HepG2 (cell line): ENCODE data around the gene INHA. TPM values are rescaled to one million over a fixed set of nuclear protein-coding genes. Genes with fewer than 3 reads are reported as not detected.

ENCODE experiments used
- ASH2L ChIP-seq: fragments of 300-600, 200-600 bp; sonication (generic); IDR thresholded peaks from 2 replicates; pipeline ENCODE4 v1.7.0; 2017; ENCODE audit warnings: low read depth, mild to moderate bottlenecking, moderate library complexity, mixed read lengths, low read length; ENCODE audit not compliant: insufficient read length
- DNMT1 ChIP-seq: sonication (generic); formaldehyde crosslinking; IDR thresholded peaks from 2 replicates; pipeline ENCODE4 v1.5.1; 2020; ENCODE audit warnings: mild to moderate bottlenecking, missing genetic modification reagents
- DR1 ChIP-seq: sonication (generic); formaldehyde crosslinking; IDR thresholded peaks from 2 replicates; pipeline ENCODE4 v1.8.0; 2021; ENCODE audit warnings: mild to moderate bottlenecking, missing genetic modification reagents, inconsistent platforms
- ELF1 ChIP-seq: sonication (generic); formaldehyde crosslinking; IDR thresholded peaks from 2 replicates; pipeline ENCODE4 v1.4.0; 2020; ENCODE audit warnings: missing genetic modification reagents
- FUBP1 ChIP-seq: sonication (generic); formaldehyde crosslinking; IDR thresholded peaks from 2 replicates; pipeline ENCODE4 v1.5.1; 2020; ENCODE audit warnings: missing genetic modification reagents, mild to moderate bottlenecking, borderline replicate concordance
- HMGXB4 ChIP-seq, 2 experiments: sonication (generic) in 1 of 2; formaldehyde crosslinking in 1 of 2; IDR thresholded peaks; 2 replicates each; pipeline versions ENCODE4 v1.4.0 to v1.6.1; 2018 to 2020; ENCODE audit warnings: missing genetic modification reagents in 2 of 2, borderline replicate concordance in 1 of 2, low read depth in 1 of 2, mild to moderate bottlenecking in 1 of 2, missing biosample characterization in 1 of 2
- IRX3 ChIP-seq: sonication (generic); formaldehyde crosslinking; IDR thresholded peaks from 2 replicates; pipeline ENCODE4 v1.8.1; 2023; ENCODE audit warnings: mild to moderate bottlenecking, low read depth, missing genetic modification reagents, borderline replicate concordance
- MLLT10 ChIP-seq: sonication (generic); formaldehyde crosslinking; IDR thresholded peaks from 2 replicates; pipeline ENCODE4 v1.4.0; 2020; ENCODE audit warnings: missing genetic modification reagents
- RARA ChIP-seq: IDR thresholded peaks from 2 replicates; pipeline ENCODE4 v1.6.1; 2016; ENCODE audit warnings: missing genetic modification reagents, missing compliant biosample characterization
- ZBTB25 ChIP-seq: IDR thresholded peaks from 2 replicates; pipeline ENCODE4 v1.6.1; 2018; ENCODE audit warnings: missing genetic modification reagents
- ZNF543 ChIP-seq: sonication (generic); formaldehyde crosslinking; IDR thresholded peaks from 2 replicates; pipeline ENCODE4 v1.4.0; 2020; ENCODE audit warnings: mild to moderate bottlenecking, missing genetic modification reagents
- polyA plus RNA-seq, 8 experiments: library from polyadenylated mRNA; depleted of rRNA in 3 of 8; stranded (reverse) in 7 of 8; unstranded in 1 of 8; fragments of >200 nt; fragmentation: Illumina TruSeq in 4 of 8; extraction: Trizol in 4 of 8; gene quantifications; 2 replicates each; pipeline versions ENCODE4 v1.2.1 to v1.2.3, GENCODE V29; 2011 to 2016; ENCODE audit warnings: low read depth in 4 of 8, missing spikeins in 1 of 8, mixed read lengths in 1 of 8; ENCODE audit not compliant: insufficient read depth in 1 of 8
- total RNA-seq, 5 experiments: library from RNA; depleted of rRNA; stranded (reverse); fragments of >200 nt; fragmentation: Illumina TruSeq; extraction: Trizol; gene quantifications; 2 replicates each; pipeline ENCODE4 v1.2.3, GENCODE V29; 2016; ENCODE audit warnings: low read depth in 1 of 5
- TF ChIP-seq, protein P1 (sequence below): sonication (generic); formaldehyde crosslinking; IDR thresholded peaks from 2 replicates; pipeline ENCODE4 v1.5.1; 2020; ENCODE audit warnings: mild to moderate bottlenecking, missing genetic modification reagents, borderline replicate concordance
- TF ChIP-seq, protein P2 (sequence below): sonication (generic); formaldehyde crosslinking; IDR thresholded peaks from 2 replicates; pipeline ENCODE4 v1.4.0; 2020; ENCODE audit warnings: missing genetic modification reagents

The INHA gene
- total and polyA plus RNA-seq, 2 of the 13 experiments (the other 11 are each of a cell fraction or from before 2014, with no cell fraction given) = 4.1 to 15.2 TPM

- TF ChIP-seq FUBP1 (0 out of 2 replicates have a peak, but pooled peaks have one; percentile 17), IRX3 (CRISPR knock-in tag) (0 out of 2 replicates have a peak, but pooled peaks have one; percentile 29), ASH2L (peak; percentile 78), DR1 (CRISPR knock-in tag) (0 out of 2 replicates have a peak, but pooled peaks have one; percentile 21), HMGXB4 (CRISPR knock-in tag; IDR thresholded peaks at IDR 0.05; ENCODE audit: borderline replicate concordance in 1 of 2, low read depth in 1 of 2) (peak; percentile 38 to 76; a peak in 3 of 4 replicates), MLLT10 (no peak), DNMT1 (peak; percentile 47; the same call in 1 of the 2 replicates), ZNF543 (peak; percentile 3; the same call in 1 of the 2 replicates), ELF1 (CRISPR knock-in tag) (peak; percentile 48), RARA (CRISPR knock-in tag) (0 out of 2 replicates have a peak, but pooled peaks have one; percentile 16), ZBTB25 (CRISPR knock-in tag) (0 out of 2 replicates have a peak, but pooled peaks have one; percentile 32)
- TF ChIP-seq, protein P1, sequence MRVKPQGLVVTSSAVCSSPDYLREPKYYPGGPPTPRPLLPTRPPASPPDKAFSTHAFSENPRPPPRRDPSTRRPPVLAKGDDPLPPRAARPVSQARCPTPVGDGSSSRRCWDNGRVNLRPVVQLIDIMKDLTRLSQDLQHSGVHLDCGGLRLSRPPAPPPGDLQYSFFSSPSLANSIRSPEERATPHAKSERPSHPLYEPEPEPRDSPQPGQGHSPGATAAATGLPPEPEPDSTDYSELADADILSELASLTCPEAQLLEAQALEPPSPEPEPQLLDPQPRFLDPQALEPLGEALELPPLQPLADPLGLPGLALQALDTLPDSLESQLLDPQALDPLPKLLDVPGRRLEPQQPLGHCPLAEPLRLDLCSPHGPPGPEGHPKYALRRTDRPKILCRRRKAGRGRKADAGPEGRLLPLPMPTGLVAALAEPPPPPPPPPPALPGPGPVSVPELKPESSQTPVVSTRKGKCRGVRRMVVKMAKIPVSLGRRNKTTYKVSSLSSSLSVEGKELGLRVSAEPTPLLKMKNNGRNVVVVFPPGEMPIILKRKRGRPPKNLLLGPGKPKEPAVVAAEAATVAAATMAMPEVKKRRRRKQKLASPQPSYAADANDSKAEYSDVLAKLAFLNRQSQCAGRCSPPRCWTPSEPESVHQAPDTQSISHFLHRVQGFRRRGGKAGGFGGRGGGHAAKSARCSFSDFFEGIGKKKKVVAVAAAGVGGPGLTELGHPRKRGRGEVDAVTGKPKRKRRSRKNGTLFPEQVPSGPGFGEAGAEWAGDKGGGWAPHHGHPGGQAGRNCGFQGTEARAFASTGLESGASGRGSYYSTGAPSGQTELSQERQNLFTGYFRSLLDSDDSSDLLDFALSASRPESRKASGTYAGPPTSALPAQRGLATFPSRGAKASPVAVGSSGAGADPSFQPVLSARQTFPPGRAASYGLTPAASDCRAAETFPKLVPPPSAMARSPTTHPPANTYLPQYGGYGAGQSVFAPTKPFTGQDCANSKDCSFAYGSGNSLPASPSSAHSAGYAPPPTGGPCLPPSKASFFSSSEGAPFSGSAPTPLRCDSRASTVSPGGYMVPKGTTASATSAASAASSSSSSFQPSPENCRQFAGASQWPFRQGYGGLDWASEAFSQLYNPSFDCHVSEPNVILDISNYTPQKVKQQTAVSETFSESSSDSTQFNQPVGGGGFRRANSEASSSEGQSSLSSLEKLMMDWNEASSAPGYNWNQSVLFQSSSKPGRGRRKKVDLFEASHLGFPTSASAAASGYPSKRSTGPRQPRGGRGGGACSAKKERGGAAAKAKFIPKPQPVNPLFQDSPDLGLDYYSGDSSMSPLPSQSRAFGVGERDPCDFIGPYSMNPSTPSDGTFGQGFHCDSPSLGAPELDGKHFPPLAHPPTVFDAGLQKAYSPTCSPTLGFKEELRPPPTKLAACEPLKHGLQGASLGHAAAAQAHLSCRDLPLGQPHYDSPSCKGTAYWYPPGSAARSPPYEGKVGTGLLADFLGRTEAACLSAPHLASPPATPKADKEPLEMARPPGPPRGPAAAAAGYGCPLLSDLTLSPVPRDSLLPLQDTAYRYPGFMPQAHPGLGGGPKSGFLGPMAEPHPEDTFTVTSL (CRISPR knock-in tag) = no peak
- TF ChIP-seq, protein P2, sequence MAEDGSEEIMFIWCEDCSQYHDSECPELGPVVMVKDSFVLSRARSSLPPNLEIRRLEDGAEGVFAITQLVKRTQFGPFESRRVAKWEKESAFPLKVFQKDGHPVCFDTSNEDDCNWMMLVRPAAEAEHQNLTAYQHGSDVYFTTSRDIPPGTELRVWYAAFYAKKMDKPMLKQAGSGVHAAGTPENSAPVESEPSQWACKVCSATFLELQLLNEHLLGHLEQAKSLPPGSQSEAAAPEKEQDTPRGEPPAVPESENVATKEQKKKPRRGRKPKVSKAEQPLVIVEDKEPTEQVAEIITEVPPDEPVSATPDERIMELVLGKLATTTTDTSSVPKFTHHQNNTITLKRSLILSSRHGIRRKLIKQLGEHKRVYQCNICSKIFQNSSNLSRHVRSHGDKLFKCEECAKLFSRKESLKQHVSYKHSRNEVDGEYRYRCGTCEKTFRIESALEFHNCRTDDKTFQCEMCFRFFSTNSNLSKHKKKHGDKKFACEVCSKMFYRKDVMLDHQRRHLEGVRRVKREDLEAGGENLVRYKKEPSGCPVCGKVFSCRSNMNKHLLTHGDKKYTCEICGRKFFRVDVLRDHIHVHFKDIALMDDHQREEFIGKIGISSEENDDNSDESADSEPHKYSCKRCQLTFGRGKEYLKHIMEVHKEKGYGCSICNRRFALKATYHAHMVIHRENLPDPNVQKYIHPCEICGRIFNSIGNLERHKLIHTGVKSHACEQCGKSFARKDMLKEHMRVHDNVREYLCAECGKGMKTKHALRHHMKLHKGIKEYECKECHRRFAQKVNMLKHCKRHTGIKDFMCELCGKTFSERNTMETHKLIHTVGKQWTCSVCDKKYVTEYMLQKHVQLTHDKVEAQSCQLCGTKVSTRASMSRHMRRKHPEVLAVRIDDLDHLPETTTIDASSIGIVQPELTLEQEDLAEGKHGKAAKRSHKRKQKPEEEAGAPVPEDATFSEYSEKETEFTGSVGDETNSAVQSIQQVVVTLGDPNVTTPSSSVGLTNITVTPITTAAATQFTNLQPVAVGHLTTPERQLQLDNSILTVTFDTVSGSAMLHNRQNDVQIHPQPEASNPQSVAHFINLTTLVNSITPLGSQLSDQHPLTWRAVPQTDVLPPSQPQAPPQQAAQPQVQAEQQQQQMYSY = no peak
Observed at GRCh38 chr2:219542931-219543595, 29.0 kb upstream of the INHA start (continued).
